ENCODE data around the gene ZBTB7C.

Gene ZBTB7C

DNA sequence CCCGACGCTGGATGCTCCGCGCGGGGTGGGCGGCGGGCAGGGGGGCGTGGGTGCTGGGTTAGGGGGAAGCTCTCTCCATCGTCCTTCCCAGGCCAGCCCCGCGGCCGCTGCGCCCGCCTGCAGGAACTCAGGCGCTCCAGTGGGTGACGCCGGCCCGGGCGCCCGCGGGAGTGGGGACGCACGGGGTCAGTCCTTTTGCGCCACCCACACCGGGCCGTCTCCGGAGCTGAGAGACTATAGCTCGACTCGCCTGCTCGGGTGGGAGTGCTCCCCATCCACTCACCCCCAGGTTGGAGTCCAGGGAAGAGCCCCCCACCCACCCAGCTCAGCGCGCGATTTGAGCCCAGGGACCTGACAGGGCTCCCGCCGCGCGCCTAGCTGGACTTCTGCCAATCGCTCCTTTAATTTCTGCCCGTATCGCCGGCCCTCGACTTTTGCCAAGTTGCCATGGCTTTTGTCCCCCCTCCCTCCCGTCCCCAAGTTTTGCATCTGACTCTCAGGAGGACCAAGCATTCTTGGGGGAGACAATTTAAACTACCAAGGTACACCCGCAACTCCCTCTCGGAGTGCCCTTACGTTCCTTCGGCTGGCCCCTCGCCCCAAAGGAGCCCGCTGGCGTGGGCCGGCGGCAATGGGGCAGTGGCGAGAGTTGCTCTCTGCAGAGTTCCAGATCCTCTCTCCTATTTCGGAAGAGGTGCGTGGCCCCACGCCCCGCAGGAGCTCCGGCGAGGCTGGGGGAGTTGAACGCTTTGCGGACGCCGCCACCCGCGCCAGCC, 272.9 kb downstream of the ZBTB7C start:
- TF ChIP-seq, protein P1, sequence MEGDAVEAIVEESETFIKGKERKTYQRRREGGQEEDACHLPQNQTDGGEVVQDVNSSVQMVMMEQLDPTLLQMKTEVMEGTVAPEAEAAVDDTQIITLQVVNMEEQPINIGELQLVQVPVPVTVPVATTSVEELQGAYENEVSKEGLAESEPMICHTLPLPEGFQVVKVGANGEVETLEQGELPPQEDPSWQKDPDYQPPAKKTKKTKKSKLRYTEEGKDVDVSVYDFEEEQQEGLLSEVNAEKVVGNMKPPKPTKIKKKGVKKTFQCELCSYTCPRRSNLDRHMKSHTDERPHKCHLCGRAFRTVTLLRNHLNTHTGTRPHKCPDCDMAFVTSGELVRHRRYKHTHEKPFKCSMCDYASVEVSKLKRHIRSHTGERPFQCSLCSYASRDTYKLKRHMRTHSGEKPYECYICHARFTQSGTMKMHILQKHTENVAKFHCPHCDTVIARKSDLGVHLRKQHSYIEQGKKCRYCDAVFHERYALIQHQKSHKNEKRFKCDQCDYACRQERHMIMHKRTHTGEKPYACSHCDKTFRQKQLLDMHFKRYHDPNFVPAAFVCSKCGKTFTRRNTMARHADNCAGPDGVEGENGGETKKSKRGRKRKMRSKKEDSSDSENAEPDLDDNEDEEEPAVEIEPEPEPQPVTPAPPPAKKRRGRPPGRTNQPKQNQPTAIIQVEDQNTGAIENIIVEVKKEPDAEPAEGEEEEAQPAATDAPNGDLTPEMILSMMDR (IDR thresholded peaks at IDR 0.05; ENCODE audit: extremely low read depth, missing control alignments), result no peak
- DNase-seq (ENCODE audit: low spot score), result peak; percentile 49

DNA sequence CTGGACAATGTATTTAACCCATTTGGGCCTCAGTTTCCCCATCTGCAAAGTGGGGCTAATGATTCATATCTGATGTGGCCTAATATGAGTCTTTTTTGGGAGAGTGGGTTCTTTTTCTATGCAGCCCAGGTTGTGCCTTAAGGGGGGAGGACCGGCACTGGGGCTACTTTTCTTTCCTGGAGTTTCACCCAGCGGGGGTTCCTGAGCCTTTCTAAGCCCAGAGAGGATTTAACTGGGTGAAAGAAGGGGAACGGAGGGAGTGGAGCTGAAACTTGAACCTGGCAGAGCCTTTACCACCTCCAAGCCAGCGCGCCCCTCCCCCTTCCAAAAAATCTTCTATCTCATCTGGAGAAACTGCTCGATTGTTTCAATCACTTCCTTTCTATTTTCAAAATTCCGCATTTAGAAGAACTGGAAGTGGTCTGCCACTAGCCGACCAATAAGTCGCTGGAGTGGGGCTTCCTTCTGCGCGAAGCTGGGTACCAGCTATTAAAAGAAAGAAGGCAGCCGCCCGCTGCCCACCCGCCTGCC, 273.7 kb downstream of the ZBTB7C start:
- TF ChIP-seq, protein P1 (IDR thresholded peaks at IDR 0.05; ENCODE audit: extremely low read depth, missing control alignments), result no peak
- DNase-seq (ENCODE audit: low spot score), result no peak

DNA sequence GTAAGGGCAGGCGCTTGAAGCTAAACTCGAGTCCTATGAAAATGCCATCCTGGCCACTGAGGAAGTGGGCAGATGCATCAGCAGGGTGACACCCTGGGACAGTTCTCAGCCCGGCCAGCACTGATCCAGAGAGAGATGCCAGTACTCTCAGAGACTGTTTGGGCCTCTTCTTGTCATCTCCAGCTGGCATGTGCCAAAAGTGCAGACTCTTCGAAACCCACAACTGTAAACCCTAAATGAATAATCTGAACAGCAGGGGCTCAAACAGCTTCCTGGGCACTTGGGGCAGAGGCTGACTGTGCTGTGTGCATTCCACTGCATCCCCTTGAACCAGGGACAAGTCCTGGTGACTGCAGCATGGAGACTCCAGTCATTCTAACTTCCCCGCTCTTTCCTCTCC, 274.6 kb downstream of the ZBTB7C start:
- DNase-seq (ENCODE audit: low spot score), result no peak
- TF ChIP-seq, protein P1 (IDR thresholded peaks at IDR 0.05; ENCODE audit: extremely low read depth, missing control alignments), result no peak

DNA sequence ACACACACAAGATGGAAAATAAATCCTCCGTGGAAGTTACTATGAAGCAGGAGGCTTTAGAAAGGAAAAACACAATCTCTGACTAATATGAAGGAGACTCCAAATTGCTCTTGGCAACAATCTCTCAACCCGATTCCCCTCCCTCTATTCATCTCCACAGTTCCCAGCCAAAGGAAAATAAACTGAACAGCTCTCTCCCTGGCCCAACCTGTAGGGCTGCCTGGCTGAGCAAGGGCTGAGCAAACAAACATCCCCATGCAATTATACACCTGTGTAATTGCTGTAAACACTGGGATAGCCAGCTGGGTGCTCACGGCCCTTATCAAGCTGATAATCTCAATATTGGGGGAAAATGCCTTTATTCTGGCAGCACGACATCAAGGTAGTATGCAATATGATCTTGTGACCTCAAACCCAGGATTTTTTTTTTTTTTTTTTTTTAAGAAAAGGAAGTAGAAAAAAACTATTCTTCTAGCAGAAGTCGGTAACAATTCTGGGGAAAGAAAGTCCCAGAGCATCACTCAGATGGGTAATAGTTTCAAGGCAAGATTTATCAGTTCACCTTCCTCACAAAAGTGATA, 275.4 kb downstream of the ZBTB7C start:
- TF ChIP-seq, protein P1 (IDR thresholded peaks at IDR 0.05; ENCODE audit: extremely low read depth, missing control alignments), result no peak
- DNase-seq (ENCODE audit: low spot score), result no peak

DNA sequence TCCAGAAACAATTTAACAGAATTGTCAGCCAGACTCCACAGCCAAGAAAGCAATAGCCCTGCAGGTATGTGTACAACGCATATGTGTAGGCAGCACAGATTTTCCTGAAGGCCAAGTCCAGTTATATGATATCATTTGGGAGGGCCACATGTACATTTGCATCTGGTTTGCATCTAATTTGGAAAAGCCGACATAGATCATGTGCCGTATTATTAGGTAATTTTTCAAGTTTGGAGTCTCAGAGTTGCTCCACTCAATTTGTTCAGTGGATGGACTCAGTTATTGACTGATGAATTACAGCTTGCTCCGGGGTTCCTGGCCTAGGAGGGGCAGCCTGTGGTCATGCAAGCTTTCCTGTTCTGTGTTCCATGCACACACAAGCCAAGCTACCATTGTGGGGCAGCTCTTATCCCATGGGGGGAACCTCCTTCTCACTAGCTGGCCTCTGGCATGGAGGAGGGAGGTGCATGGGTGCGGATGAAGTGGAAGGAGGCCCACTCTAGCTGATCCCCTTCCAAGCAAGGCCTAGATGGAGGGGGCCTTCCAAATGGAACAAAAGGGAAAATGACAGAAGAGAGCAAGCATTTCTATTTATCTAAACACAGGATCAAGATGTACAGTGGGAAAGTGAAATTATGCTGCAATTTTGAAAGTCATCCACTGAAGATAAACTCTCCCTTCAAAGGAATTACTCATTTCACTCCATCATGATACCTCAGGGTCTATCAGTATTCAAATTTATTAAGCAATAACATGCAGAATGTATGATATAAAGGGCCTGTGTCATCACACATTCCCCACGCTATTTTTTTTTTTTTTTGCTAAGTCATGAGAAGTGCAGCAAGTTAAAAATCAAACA, 276.2 kb downstream of the ZBTB7C start:
- TF ChIP-seq, protein P1 (IDR thresholded peaks at IDR 0.05; ENCODE audit: extremely low read depth, missing control alignments), result no peak
- no peak for DNase-seq (ENCODE audit: low spot score)

DNA sequence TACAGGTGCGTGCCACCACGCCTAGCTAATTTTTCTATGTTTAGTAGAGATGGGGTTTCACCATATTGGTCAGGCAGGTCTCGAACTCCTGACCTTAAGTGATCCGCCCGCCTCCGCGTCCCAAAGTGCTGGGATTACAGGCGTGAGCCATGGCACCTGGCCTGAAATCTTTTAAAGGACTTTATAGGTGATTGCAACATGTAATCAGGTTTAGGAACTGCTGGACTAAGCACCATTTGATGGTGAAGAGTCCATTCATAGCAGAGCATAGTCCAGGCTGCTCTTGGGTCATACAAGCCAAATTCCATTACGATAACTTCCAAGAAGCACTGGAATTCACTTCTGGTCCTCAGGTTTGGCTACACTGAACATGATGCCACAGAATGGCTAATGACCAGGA, 278.1 kb downstream of the ZBTB7C start:
- TF ChIP-seq, protein P1 (IDR thresholded peaks at IDR 0.05; ENCODE audit: extremely low read depth, missing control alignments), result no peak
- no peak for DNase-seq (ENCODE audit: low spot score)
